Measurements from ENCODE around the gene GP1BB.
"Not testable (repeated sequence)": the region's sequence is repeated elsewhere in the genome, so short reads cannot be mapped to it uniquely, and the experiment has no call there.

Gene GP1BB

GRCh38 chr22:19693981-19694670 lies 29.2 kb upstream of the GP1BB start:
- no peak for DNase-seq (ENCODE audit: low spot score)

GRCh38 chr22:19694696-19695095 lies 28.6 kb upstream of the GP1BB start:
- DNase-seq (ENCODE audit: low spot score), result no peak

GRCh38 chr22:19696504-19697276 lies 26.6 kb upstream of the GP1BB start:
- no peak for DNase-seq (ENCODE audit: low spot score)

- DNase-seq (ENCODE audit: low spot score), result not testable (repeated sequence)
Observed at GRCh38 chr22:19697871-19698270, 25.5 kb upstream of the GP1BB start.

GRCh38 chr22:19700790-19701419 lies 22.4 kb upstream of the GP1BB start:
- no peak for DNase-seq (ENCODE audit: low spot score)

- DNase-seq (ENCODE audit: low spot score), result no peak
Observed at GRCh38 chr22:19701420-19702145, 21.8 kb upstream of the GP1BB start.

GRCh38 chr22:19703869-19704268 lies 19.5 kb upstream of the GP1BB start:
- no peak for DNase-seq (ENCODE audit: low spot score)

GRCh38 chr22:19704355-19705015 lies 18.9 kb upstream of the GP1BB start:
- no peak for DNase-seq (ENCODE audit: low spot score)

GRCh38 chr22:19705181-19705934 lies 18.0 kb upstream of the GP1BB start:
- no peak for DNase-seq (ENCODE audit: low spot score)

- DNase-seq (ENCODE audit: low spot score), result peak; percentile 7
Observed at GRCh38 chr22:19706661-19707151, 16.6 kb upstream of the GP1BB start.

GRCh38 chr22:19707347-19708290 lies 15.7 kb upstream of the GP1BB start:
- DNase-seq (ENCODE audit: low spot score), result peak; percentile 2

- DNase-seq (ENCODE audit: low spot score), result no peak
Observed at GRCh38 chr22:19708321-19709011, 14.9 kb upstream of the GP1BB start.

GRCh38 chr22:19709063-19709769 lies 14.1 kb upstream of the GP1BB start:
- no peak for DNase-seq (ENCODE audit: low spot score)

GRCh38 chr22:19710020-19710768 lies 13.1 kb upstream of the GP1BB start:
- no peak for DNase-seq (ENCODE audit: low spot score)

- no peak for DNase-seq (ENCODE audit: low spot score)
Observed at GRCh38 chr22:19710769-19711106, 12.6 kb upstream of the GP1BB start.

- DNase-seq (ENCODE audit: low spot score), result no peak
Observed at GRCh38 chr22:19713245-19713644, 10.1 kb upstream of the GP1BB start.

GRCh38 chr22:19713650-19714311 lies 9.6 kb upstream of the GP1BB start:
- no peak for DNase-seq (ENCODE audit: low spot score)
